NCI-H526 treated with DMSO at 0.1 percent for 48 hours (cell line): ENCODE results near the gene HYAL3.
"Not testable (repeated sequence)": the region's sequence is repeated elsewhere in the genome, so short reads cannot be mapped to it uniquely, and the experiment has no call there.

Experiments
- DNase-seq: peaks from one replicate; lab custom pipeline; 2025; lab: John Stamatoyannopoulos, UW

The HYAL3 gene

GRCh38 chr3:50289130-50289529 lies 10.1 kb downstream of the HYAL3 start:
- no peak for DNase-seq

GRCh38 chr3:50288387-50289007 lies 10.7 kb downstream of the HYAL3 start:
- DNase-seq: no peak

GRCh38 chr3:50287262-50287661 lies 11.9 kb downstream of the HYAL3 start:
- no peak for DNase-seq

GRCh38 chr3:50286322-50287227 lies 12.6 kb downstream of the HYAL3 start:
- DNase-seq: no peak

GRCh38 chr3:50284121-50284520 lies 15.1 kb downstream of the HYAL3 start:
- not testable (repeated sequence) for DNase-seq

- DNase-seq: no peak
Measured at GRCh38 chr3:50279255-50280016, 19.8 kb downstream of the HYAL3 start.

GRCh38 chr3:50278880-50279224 lies 20.4 kb downstream of the HYAL3 start, which contains the start of gene LSMEM2:
Gene LSMEM2 (plus strand): TSS chr3:50279087. CDS start chr3:50279114, 27 bp downstream.
- DNase-seq: no peak

- no peak for DNase-seq
Measured at GRCh38 chr3:50278123-50278879, 20.9 kb downstream of the HYAL3 start.

- no peak for DNase-seq
Measured at GRCh38 chr3:50276762-50277101, 22.5 kb downstream of the HYAL3 start.

GRCh38 chr3:50275996-50276761 lies 23.0 kb downstream of the HYAL3 start:
- DNase-seq: no peak

- DNase-seq: no peak
Measured at GRCh38 chr3:50275141-50275995, 23.8 kb downstream of the HYAL3 start.

GRCh38 chr3:50274371-50275104 lies 24.7 kb downstream of the HYAL3 start:
- DNase-seq: peak; percentile 29

GRCh38 chr3:50273689-50274065 lies 25.5 kb downstream of the HYAL3 start:
- no peak for DNase-seq

GRCh38 chr3:50272911-50273688 lies 26.1 kb downstream of the HYAL3 start:
- peak; percentile 36 for DNase-seq

GRCh38 chr3:50272538-50272910 lies 26.7 kb downstream of the HYAL3 start:
- not testable (repeated sequence) for DNase-seq

- DNase-seq: no peak
Measured at GRCh38 chr3:50271314-50271936, 27.8 kb downstream of the HYAL3 start.

- no peak for DNase-seq
Measured at GRCh38 chr3:50270422-50271224, 28.6 kb downstream of the HYAL3 start.
